HG02943 (cell line): ENCODE data around the gene ABCA5.
"Not testable (repeated sequence)": the region's sequence is repeated elsewhere in the genome, so short reads cannot be mapped to it uniquely, and the experiment has no call there.

Experiments used
- ATAC-seq: cut with Tn5 transposase; IDR thresholded peaks from one replicate; pipeline ENCODE4 v1.9.1; 2021; ENCODE audit warnings: mild to moderate bottlenecking, low read depth, moderate library complexity; ENCODE audit not compliant: unreplicated experiment

The ABCA5 gene

DNA sequence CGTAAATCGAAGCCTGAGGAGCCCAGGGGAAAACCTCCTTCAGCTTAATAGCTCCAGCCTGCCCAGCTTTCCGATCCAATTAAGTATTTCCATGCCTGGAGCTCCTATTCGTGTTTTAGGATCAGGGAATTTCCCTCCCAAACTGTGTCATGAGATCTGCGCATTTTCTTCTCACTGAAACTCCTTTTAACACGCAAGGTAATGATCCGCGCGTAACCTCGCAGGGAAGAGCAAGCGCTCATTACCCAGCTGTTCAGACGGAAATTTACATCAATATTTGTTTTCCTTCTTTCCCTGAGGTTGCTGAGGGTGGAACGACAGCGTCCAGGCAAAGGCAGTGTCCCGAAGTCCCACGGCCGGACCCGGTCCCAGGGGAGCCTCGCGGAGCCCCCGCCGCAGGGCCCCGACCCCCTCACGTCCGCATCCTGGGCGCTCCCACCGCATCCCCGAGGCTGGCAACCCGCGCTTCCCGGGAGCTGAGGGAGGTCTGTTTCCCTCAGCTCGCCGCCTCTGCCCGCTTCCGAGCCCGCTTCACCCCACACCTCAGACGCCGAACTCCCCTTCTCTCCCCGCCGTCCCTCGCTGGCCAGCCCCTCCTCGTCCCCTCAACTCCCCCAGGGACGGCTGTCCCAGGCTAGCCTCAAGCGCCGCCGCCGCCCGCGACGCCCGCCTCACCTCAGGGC, 415 bp downstream of the ABCA5 start:
- peak; percentile 20 for ATAC-seq

DNA sequence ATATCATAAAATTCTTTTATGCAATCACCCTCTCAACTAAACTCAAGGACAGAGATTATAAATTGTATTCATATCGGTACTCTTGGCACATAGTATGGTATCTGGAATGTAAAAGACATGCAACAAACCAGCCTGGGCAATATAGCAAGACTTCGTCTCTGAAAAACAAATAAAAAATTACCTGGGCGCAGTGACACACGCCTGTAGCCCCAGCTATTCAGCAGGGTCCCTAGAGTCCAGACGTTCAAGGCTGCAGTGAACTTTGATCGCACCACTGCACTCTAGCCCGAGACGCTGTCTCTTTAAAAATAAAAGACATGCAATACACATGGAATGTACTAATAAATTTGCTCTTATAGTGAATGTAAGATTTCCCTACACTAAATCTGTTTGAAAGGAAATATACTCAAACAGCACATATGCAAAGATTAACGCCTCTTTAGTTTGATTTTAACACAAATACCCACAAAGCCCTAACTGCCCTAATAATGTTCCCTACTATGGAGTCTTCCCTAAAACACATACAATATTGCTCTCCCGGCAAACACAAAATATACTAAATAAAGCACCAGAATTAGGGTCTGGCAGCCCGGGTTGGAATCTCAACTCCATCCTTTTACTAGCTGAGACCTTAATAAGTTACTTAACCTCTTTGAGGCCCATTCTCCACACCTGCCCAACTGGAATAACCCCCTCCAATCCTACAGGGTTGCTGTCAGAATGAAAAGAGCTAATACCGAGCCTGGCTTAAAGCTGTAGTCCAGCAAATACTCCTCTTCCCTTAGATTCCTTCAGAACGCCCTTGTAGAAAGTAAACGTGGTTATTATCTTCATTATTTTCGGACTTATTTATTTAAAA, 1.2 kb downstream of the ABCA5 start:
- no peak for ATAC-seq

DNA sequence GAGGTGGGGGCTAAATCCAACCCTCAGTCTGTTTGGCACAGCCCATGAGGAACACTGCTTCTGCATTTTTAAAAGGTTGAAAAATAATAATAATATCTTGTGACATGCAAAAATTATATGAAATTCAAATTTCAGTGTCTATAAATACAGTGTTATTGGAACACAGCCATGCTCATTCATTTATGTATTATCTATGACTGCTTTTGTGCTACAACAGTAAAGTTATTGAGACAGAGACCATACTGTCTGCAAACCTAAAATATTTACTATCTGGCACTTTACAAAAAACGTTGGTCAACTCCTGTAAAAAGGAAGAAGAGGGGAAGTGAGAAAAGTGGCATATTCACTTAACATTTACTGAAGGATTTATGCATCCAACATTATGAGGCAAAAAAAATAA, 3.1 kb downstream of the ABCA5 start:
- ATAC-seq, result no peak

DNA sequence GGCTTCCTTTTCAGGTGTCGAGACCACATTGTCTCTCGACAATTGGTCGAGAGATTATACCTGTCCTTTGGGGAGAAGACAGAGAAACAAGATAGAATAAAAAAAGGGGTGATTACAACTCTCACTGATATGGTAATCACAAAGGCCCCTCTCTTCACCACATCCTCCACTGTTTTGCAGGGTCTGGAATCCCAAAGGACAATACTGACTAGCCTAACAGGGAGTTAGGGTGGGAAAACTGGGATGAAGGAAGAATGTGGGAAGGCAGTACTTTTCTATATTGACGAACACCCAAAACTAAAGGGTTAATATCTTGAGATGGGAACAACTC, 6.1 kb downstream of the ABCA5 start:
- ATAC-seq, result no peak

DNA sequence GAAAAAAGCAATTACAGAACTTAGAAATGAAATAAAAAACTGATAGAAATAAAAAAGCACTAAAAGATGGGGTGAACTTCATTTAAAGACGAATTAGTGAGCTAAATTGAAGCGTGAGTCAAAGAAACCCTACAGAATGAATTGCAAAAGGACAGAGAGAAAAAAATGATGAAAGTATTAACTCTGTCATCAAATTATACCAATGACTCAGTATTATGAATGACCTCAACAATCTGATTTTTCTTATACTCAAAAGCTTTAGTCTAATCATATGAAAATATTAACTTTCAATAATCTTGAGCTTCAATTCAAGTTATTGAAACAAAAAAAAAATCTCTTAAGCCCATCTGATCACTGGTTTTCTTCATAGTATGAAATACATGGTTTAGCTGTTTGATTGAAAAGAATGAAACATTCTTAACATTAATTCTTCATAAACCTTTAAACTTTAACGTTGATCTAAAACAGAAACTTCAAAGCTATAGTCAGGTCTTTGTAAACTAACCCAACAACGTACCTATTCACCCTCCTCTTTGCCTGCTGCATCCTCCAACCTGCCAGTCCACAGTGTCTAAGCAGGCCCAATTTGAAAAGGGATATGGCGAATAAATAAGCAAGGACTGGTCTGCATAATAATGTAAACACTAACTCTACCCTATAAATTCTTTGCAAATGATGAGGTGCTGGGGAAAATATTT, 6.6 kb downstream of the ABCA5 start:
- ATAC-seq, result no peak

DNA sequence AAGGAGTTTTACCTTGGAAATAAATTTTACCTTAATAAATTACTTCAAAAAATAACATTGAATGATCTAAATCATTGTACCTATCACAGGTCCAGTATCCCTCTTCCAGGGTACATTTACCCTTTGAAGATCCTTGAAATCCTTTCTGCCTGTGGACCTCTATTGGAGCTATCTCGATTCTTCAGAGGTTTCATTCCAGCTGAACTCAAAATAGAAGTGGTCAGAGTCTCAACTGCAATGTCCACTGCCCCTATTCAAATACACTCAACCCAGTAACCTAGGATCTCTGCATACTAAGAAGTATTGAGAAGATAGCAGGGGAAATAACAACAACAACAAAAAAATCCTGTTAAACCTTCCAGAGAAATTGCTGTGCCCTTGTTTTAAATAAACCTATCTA, 9.3 kb downstream of the ABCA5 start:
- ATAC-seq, result no peak

DNA sequence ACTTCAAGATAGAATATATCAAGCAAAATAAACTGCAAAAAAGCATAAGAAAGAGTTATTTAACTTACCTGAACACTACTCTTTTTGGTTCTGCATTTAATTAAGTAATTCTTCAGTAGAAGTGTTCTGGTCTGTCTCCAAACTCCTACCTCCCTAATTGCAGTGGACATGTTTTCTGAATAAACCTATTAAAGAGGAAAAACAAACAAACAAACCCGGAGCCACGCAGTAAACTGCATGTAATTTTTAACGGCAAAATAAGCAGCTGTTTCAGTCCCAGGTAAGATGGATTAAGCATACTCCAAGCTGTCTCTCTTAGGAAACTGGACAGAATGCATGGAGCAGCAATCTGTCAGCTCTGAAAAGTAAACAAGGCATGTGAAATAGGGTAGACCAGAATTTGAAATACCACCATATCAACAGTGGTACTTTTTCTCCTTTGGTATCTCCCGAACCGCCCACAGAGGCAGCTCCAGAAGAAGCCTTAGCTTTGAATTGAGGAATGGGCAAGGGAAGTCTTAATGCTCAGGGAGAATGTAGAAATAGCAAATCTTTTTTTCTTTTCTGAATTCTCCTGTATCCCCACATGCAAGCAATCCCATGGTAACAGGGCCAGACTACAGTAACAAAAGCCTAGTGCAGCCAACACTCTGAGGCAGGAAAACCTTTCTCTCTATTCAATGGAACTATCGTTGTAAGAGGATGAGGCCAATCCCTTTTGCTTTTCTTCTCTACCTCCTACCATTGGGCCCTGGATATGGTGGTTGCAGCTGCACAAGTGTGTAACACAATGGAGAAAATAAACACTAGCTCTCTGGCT, 12.5 kb downstream of the ABCA5 start:
- no peak for ATAC-seq

DNA sequence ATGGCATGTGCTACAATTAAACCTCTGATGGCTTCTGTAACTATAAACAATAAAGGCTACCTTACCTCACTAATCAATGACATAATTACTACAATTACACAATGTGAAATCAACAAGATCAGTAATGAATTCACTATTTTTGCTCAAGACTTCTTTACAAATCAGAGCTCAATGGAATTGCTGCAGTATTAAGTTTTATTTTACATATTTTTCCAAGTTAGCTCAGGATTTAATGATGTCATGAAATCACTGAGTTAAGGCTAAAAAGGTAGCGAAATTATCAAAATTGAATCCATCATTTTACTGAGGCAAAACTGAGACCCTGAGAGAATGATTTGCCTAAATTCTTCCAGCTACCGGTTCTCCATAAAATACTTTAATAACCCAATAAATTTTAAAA, 21.8 kb downstream of the ABCA5 start:
- ATAC-seq, result no peak

DNA sequence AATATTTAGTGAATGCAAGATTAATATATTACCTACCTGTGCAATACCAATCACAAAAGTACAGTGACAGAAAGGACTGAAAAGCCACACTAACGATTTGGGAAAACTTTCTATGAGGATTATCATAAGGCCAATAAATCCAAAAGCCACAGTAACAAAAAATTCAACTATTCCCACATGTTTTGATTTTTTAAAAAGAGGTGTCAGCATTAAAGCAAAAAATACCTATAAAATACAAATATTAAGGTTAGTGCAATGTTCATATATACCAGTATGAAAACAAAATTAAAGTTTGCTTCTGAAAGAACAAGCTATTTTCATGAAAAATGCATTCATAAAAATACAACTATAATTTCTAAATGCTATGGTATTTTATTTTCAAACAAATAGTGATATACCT, 24.3 kb downstream of the ABCA5 start:
- ATAC-seq, result no peak

DNA sequence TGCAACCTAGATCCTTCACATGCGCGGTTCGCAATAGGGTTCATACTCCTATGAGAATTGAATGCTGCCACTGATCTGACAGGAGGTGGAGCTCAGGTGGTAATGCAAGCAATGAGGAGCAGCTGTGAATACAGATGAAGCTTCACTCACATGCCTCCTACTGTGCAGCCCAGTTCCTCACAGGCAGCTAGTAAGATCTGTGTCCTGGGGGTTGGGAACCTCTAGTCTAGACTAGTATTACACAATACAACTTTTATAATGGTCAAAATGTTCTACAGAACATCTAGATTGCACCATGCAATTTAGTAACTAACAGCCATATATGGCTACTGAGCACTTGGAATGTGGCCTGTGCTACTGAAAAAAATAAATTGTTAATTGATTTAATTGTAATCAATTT, 26.7 kb downstream of the ABCA5 start:
- ATAC-seq, result no peak

DNA sequence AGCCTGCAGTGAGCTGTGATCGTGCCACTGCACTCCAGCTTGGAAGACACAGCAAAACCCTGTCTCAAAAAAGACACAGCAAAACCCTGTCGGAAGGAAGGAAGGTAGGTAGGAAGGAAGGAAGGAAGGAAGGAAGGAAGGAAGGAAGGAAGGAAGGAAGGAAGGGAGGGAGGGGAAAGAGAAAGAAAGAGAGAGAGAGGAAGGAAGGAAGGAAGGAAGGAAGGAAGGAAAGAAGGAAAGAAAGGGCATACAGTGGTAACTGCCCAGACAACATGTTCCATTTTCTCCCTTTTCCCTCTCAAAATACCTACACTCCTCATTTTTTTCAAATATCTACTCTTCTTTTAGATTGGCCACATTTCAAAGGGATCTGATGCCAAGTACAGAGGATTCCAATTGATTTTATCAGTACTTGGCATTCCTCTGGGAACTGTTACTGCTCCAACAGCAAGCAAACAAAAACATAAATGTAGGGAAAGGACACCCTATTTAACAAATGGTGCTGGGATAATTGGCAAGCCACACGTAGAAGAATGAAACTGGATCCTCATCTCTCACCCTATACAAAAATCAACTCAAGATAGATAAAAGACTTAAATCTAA, 28.7 kb downstream of the ABCA5 start:
- not testable (repeated sequence) for ATAC-seq

DNA sequence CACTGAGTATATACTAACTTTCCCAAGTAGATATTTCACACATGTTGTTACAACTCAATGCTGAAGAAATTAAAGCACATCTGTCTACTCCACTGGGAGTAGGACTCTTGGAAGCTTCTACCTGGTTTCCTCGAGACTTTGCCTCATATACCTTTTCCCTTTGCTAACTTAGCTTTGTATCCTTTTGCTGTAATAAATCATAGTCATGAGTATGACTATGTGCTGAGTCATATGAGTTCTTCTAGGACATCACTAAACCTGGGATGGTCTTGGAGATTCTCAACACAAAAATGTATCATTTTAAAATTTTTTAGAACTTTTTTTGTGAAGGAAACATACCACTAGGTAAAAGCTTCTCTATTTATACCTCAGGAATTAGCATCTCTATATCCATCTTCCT, 39.8 kb downstream of the ABCA5 start:
- no peak for ATAC-seq

DNA sequence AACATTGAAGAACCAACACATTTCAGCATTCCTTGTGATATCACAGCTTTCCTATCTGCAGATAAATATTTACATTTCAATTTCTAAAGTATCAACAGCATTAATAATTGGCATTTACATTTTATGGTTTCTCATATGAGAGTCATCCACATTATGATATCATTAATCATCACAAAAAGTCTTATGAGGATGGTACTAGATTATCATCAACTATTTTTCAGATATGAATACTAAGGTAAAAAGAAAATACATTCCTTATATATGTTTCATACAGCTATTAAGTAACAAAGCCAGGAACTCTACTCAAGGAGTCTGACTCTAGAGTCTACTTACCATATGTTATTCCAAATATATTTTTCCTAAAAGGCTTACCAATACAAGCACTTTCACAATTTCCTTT, 40.7 kb downstream of the ABCA5 start:
- no peak for ATAC-seq

DNA sequence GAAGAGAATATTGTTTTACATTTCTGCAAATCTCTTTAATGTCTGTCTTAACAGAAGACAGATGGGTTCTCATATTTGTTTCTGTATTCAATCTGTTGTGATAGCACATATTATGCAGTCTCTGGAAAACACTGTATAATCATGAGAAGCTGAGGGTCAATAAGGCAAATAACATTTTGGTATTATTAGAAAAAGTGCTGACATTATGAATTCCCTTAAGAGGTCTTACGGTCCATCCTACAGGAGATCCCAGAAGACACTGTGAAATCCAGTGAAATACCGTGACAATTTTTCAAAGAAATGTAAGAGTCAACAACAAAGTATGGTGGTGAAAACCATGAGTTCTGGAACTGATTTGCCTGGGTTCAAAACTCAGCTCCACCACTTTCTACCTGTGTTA, 42.3 kb downstream of the ABCA5 start:
- no peak for ATAC-seq

DNA sequence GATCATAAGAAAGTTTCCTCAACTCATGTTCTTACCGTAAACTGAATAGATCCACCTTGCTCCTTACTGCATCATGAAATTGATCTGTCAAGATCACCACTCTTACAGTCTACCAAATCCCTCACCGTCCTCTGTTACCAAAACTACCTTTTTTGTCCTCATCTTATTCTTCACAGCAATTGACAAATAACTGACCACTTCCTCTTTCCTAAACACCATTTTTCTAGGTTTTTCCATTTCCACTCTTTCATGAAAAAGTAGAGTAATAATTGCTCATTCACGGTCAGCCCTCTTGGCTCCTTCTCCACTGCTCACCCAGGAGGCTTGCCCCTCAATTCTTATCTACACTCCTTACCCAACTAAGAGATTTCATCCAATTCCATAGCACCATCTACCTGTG, 44.9 kb downstream of the ABCA5 start:
- no peak for ATAC-seq

DNA sequence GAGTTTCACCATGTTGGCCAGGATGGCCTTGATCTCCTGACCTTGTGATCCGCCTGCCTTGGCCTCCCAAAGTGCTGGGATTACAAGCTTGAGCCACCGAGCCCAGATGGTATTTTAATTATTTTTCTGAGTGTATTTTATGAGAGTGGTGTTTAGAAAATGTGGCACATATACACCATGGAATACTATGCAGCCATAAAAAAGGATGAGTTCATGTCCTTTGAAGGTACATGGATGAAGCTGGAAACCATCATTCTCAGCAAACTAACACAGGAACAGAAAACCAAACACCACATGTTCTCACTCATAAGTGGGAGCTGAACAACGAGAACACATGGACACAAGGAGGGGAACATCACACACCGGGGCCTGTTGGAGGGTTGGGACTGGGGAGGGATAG, 50.7 kb downstream of the ABCA5 start:
- not testable (repeated sequence) for ATAC-seq

DNA sequence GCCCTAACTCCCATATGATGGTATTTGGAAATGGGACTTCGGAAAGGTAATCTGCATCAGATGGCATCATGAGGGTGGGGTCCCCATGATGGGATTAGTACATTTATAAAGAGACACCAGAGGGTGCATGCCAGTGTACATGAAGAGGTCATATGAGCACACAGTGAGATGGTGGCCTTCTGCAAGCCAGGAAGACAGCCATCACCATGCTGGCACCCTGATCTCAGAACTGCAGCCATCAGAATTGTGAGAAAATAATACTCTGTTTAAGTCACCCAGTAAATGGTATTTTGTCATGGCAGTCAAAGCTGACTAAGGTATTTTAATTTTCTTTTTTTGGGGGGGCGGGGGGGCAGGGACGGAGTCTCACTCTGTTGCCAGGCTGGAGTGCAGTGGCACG, 51.2 kb downstream of the ABCA5 start:
- ATAC-seq, result no peak

DNA sequence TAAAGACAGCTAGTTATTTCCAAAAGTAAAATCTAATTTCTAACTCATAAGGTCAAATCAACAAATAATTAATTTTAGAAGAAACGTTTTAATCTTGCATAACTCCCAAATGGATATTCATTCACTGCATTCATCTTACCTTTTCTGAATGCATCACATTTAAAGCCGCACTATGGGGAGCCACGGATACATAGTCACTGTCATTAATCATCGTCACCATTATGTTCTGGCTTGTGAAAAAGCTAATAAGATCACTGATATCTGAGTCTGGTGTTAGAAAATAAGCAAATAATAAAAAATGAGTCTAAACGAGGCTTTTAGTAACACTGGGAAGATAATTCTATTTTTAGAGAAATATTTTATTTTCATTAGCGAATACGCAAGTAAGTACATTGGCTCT, 55.9 kb downstream of the ABCA5 start:
- ATAC-seq, result no peak

DNA sequence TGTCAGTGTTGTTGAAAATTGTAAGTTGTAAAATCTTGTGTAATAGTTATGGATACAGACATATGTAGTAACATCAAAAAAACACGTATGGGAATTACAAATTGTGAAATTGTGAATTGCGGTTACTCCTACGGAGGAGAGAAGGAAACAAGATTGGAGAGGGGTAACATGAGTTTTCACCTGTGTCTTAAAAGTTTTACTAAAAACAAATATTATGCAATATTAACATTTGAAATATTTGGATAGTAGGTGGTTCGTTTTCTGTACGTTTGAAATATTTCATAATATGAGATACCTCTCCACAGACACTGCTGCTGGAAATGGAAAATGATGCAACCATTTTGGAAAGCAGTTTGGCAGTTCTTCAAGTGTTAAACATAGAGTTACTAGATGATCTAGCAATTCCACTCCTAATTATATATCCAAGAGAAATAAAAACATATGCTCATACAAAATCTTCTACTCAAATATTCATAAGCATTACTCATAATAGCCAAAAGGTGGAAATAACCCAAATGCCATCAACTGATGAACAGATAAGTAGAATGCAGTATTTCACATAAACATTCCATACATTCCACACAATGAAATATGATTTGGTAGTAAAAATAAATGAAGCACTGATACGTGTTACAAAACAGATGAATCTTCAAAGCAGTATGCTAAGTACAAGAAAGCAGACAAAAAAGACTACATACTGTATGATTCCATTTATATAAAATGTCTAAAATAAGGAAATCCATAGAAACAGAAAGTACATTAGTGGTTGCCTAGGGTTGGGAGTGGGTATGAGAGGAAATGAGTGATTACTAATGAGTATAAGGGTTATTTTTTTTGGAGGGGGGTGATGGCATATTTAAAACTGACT, 57.6 kb downstream of the ABCA5 start:
- ATAC-seq, result no peak
